Measurements from ENCODE around the gene PPWD1.
A peak's percentile ranks its signal among the peaks of the same experiment; 100 is the strongest.
"Not testable (repeated sequence)": the region's sequence is repeated elsewhere in the genome, so short reads cannot be mapped to it uniquely, and the experiment has no call there.

Gene PPWD1

GRCh38 chr5:65562731-65563701 lies at the start of gene PPWD1, which contains the start of gene CENPK:
PPWD1 (plus strand) TSS chr5:65563296; CDS start chr5:65563311, 15 bp downstream.
CENPK (minus strand) TSS chr5:65563168; CDS start chr5:65554907, 8,261 bp downstream.
- DNase-seq (ENCODE audit: low read depth, low spot score), result peak; percentile 87

GRCh38 chr5:65525726-65526125 lies 37.4 kb upstream of the PPWD1 start:
- DNase-seq (ENCODE audit: low read depth, low spot score), result no peak

GRCh38 chr5:65530904-65531303 lies 32.2 kb upstream of the PPWD1 start:
- DNase-seq (ENCODE audit: low read depth, low spot score), result no peak

- DNase-seq (ENCODE audit: low read depth, low spot score), result no peak
Observed at GRCh38 chr5:65535529-65535987, 27.5 kb upstream of the PPWD1 start.

GRCh38 chr5:65539827-65540226 lies 23.3 kb upstream of the PPWD1 start:
- no peak for DNase-seq (ENCODE audit: low read depth, low spot score)

- DNase-seq (ENCODE audit: low read depth, low spot score), result no peak
Observed at GRCh38 chr5:65544473-65544872, 18.6 kb upstream of the PPWD1 start.

GRCh38 chr5:65546141-65546540 lies 17.0 kb upstream of the PPWD1 start:
- no peak for DNase-seq (ENCODE audit: low read depth, low spot score)

- no peak for DNase-seq (ENCODE audit: low read depth, low spot score)
Observed at GRCh38 chr5:65548281-65548680, 14.8 kb upstream of the PPWD1 start.

GRCh38 chr5:65553941-65554340 lies 9.2 kb upstream of the PPWD1 start:
- no peak for DNase-seq (ENCODE audit: low read depth, low spot score)

- DNase-seq (ENCODE audit: low read depth, low spot score), result no peak
Observed at GRCh38 chr5:65555287-65555686, 7.8 kb upstream of the PPWD1 start.

GRCh38 chr5:65556181-65556580 lies 6.9 kb upstream of the PPWD1 start:
- DNase-seq (ENCODE audit: low read depth, low spot score), result no peak

GRCh38 chr5:65556718-65557117 lies 6.4 kb upstream of the PPWD1 start:
- no peak for DNase-seq (ENCODE audit: low read depth, low spot score)

- no peak for DNase-seq (ENCODE audit: low read depth, low spot score)
Observed at GRCh38 chr5:65563777-65564176, 681 bp downstream of the PPWD1 start.

GRCh38 chr5:65566505-65566904 lies 3.4 kb downstream of the PPWD1 start:
- DNase-seq (ENCODE audit: low read depth, low spot score), result no peak

GRCh38 chr5:65570598-65571226 lies 7.6 kb downstream of the PPWD1 start:
- no peak for DNase-seq (ENCODE audit: low read depth, low spot score)

GRCh38 chr5:65577141-65577540 lies 14.0 kb downstream of the PPWD1 start:
- DNase-seq (ENCODE audit: low read depth, low spot score), result no peak

GRCh38 chr5:65588694-65589093 lies 25.6 kb downstream of the PPWD1 start:
- no peak for DNase-seq (ENCODE audit: low read depth, low spot score)

- DNase-seq (ENCODE audit: low read depth, low spot score), result not testable (repeated sequence)
Observed at GRCh38 chr5:65601761-65602160, 38.7 kb downstream of the PPWD1 start.

GRCh38 chr5:65611524-65611923 lies 48.4 kb downstream of the PPWD1 start:
- no peak for DNase-seq (ENCODE audit: low read depth, low spot score)

- DNase-seq (ENCODE audit: low read depth, low spot score), result no peak
Observed at GRCh38 chr5:65612298-65612907, 49.3 kb downstream of the PPWD1 start.

GRCh38 chr5:65620021-65620420 lies 56.9 kb downstream of the PPWD1 start:
- no peak for DNase-seq (ENCODE audit: low read depth, low spot score)

GRCh38 chr5:65621961-65622360 lies 58.9 kb downstream of the PPWD1 start:
- not testable (repeated sequence) for DNase-seq (ENCODE audit: low read depth, low spot score)

Measured in smooth muscle cell of the brain vasculature (primary cell).